Tibial nerve (tissue), 4 donors: ENCODE results near the gene CALHM2.

Source experiments
- CTCF ChIP-seq, 5 experiments: fragments of 200-600 bp in 3 of 5; fragments of 450-650 bp in 2 of 5; sonication (generic) in 3 of 5; IDR thresholded peaks; one replicate each; pipeline ENCODE4 v1.5.1; 2016 to 2019; ENCODE audit warnings: antibody characterized with exemption in 5 of 5, mild to moderate bottlenecking in 3 of 5, moderate library complexity in 2 of 5
- EP300 ChIP-seq, 2 donors: sonication (generic); formaldehyde crosslinking; IDR thresholded peaks; one replicate each; pipeline ENCODE4 v1.6.1; 2017; ENCODE audit warnings: antibody characterized with exemption in 2 of 2, mild to moderate bottlenecking in 1 of 2
- POLR2A ChIP-seq, 2 donors: fragments of 450-650 bp; IDR thresholded peaks; one replicate each; pipeline ENCODE4 v1.6.1; 2017; ENCODE audit warnings: antibody characterized with exemption in 2 of 2, mild to moderate bottlenecking in 2 of 2, moderate library complexity in 2 of 2

- TF ChIP-seq POLR2A (IDR thresholded peaks at IDR 0.05) (no peak), CTCF (IDR thresholded peaks at IDR 0.05) (no peak), EP300 (IDR thresholded peaks at IDR 0.05) (no peak)
Observed at GRCh38 chr10:103497161-103497915, 45.2 kb upstream of the CALHM2 start.
